Hindlimb muscle (tissue), 1 donor: ENCODE results near the gene DPH1. TPM values are rescaled to one million over a fixed set of nuclear protein-coding genes. Genes with fewer than 3 reads are reported as not detected.

Experiments
- DNase-seq: peaks from one replicate; pipeline ENCODE4 v3.0.0-alpha.2; 2013
- polyA plus RNA-seq: library from polyadenylated mRNA; unstranded; fragments of 120-200 nt; gene quantifications from one replicate; pipeline ENCODE4 v1.2.1, GENCODE V29; 2013; ENCODE audit not compliant: insufficient read length

The DPH1 gene
- polyA plus RNA-seq, 1 donor = 40.0 TPM

DNA sequence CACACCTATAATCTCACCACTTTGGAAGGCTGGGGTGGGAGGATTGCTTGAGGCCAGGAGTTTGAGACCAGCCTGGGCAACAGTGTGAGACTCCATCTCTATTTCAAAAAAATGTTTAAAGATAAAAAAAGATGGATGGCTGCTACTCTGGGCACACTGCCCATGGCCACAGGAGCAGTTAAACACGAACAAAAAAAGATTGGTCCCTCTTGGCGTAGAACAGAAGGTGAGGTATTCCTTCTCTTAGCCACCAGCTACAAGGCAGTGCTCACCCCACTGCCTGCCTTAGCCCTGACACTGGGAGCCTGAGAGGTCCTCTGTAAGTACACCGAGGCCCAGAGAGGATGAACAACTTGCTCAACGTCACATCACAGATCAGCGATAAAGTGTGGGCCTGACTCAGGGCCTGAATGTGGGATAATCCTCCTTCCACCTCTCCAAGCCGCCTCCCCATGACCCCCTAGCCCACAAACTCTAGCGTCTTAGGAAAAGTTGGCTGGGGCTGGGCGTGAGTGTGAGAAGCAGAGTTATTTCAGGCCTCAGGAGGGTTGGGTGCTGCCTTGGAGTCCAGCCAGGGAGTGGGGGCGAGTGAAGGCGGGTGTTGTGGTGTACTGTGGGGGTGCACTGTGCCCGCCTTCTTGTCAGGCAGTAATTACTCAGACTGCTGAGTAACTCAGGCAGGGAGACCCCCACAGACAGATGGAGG lies 2.3 kb upstream of the DPH1 start:
- DNase-seq = no peak

- DNase-seq = no peak
Measured at GRCh38 chr17:2028234-2028614, 1.7 kb upstream of the DPH1 start.

DNA sequence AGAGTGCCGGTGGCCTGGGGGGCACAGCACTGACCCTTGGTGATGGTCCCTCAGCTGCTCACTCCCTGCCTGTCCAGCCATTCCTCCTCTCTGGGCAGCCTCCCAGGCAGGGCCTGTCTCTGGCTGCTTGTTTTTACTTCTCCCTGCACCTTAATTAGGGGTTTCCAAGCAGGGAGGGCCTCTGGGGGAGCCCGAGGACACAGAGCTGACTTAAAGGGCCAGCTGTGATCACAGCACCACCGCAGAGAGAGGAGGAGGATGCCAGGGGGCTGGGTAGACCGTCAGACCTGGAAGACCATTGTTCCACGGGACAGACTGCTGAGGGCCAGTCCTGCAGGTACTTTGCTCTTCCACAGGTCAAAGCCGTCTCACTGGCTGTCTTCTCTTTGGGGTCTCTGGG lies 1.2 kb upstream of the DPH1 start:
- DNase-seq = no peak

- DNase-seq = no peak
Measured at GRCh38 chr17:2030779-2031163, 818 bp downstream of the DPH1 start.

DNA sequence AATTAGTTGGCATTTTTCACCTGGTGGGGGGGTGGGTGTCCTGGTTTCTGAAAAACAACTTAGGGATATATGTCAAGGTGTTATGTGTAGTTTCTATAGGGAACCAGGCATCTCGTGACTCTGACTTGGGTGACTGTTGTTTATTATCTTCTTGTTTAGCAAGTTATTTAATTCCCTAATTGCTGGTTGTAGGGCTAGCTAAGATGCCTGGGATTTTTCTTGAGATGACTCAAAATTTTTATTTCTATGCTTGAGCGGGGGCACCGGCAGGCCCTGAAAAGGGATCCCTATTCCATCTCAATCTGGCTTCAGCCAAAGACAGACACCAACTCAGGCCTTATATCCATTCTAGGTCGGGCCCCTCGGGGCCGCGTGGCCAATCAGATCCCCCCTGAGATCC lies 3.2 kb downstream of the DPH1 start:
- no peak for DNase-seq

DNA sequence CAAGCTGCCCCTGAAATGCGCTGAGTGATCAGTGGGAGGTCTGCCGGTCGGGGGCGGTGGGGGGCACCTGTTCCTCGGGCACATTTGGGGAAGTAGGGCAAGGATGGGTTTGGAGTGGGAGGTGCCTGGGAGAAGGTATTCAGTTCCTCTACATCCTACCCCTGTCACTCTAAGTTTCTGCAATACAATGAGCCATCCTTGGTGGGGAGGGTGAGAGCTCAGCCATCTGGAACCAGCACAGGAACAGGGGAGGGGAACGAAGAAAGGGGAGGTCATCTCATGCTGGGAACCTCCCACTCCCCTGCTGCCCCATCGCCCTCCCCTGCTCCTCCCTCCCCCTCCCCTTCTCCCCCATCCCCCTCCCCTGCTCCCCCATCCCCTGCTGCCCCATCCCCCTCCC lies 4.2 kb downstream of the DPH1 start:
- DNase-seq = no peak

DNA sequence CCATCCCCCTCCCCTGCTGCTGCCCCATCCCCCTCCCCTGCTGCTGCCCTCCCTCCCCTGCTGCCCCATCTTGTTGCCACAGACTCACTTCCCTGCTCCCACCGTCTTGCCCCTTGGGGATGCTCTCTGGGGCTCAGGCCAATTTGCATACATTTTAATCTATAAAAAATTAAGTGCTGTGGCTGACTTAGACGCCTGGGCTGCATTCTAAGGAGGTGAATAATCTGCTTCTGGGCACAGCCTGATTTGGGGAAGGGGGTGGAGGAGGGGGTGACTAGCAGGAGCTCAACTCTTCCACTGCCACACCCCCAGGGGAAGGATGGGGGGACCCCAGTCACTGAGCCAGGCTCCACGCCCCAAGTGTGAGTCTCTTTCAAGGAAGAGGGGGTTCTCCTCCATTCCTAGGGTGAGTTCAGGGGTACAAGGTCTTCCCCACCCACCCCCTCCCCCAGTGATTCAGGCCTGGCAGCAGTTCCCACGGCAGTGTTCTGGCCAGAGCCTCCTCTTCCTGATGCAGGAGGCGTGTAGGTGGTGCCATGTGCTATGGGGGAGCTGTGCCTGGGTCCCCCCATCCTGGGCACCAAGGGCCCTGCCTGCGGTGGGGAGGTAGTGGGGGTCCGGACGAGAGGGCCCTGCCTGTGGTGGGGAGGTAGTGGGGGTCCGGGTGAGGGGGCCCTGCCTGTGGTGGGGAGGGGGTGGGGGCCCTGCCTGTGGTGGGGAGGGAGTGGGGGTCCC lies 5.0 kb downstream of the DPH1 start:
- no peak for DNase-seq

DNA sequence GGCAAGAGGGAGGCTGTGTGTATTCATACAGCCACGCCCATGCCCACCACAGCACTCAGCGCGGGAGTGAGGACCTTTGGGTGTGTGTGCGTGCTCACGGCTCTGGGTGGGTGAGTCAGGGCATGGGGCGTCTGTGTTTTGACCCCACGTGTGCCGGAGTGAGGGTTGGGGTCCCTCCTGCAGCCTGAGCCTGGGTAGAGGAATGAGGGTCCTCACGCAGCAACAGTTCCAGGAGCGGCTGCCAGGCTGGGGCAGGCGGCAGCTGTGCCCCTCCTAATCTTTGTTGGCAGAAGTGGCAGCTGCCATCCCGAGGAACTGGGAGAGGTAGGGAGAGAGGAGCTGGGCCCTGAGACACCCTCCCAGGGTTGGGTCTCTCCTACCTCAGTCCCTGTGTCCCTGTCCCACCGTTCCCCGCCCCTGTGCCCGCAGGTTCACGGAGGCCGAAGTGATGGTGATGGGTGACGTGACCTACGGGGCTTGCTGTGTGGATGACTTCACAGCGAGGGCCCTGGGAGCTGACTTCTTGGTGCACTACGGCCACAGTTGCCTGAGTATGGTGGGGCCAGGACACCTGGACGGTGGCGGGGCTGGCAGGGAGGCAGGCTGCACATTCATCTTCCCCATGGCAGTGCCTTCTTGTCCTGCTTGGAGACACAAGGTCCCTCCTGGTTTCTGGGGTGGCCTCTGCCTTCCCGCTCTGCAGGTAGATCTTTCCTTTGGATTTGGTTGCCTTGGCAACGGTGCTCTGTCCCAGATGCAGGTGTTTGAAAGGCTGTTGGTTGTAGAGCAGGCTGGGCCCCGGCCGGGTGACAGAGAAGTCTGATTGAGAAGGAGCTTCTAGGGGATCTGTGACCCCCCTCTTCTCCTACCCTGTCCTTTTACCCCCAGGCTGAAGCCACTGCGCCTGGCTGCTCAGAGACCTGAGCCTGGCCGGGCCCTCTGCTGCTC lies 5.9 kb downstream of the DPH1 start:
- no peak for DNase-seq

- no peak for DNase-seq
Measured at GRCh38 chr17:2037155-2037554, 7.2 kb downstream of the DPH1 start.

GRCh38 chr17:2040219-2040827 lies 10.4 kb downstream of the DPH1 start:
- DNase-seq = no peak

- no peak for DNase-seq
Measured at GRCh38 chr17:2040942-2041560, 11.1 kb downstream of the DPH1 start.

DNA sequence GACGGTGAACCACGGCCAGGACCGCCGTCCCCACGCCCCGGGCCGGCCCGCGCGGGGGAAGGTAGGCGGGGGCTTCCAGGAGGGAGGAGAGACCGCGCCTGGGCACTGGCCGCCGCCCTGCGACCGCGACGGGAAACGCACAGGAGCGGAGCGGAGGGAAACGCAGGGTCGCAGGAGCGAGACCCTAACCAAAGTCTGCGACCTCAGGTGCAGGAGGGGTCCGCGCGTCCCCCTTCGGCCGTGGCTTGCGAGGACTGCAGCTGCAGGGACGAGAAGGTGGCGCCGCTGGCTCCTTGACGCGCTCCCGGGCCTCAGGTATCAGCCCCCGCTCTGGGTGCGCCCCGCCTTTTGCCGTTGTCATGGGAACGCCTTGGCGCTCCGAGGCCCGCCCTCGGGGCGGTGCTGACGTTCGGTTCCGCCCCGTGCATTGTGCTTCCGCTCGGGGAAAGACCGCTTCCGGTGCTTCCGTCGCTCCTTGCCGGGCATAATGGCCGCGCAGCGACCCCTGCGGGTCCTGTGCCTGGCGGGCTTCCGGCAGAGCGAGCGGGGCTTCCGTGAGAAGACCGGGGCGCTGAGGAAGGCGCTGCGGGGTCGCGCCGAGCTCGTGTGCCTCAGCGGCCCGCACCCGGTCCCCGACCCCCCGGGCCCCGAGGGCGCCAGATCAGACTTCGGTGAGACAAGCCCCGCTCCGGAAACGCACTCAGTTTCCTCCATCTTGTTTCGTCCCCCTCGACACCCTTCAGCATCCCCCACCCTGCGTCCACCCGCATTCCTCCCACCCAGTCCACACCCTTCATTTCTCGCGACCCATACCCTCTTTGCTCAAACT lies 11.8 kb downstream of the DPH1 start, which contains the start of gene OVCA2:
OVCA2 (plus strand) TSS at position 462 of the 829 bp plus-strand sequence; CDS start at position 488, 26 bp downstream.
- DNase-seq = peak; percentile 95

DNA sequence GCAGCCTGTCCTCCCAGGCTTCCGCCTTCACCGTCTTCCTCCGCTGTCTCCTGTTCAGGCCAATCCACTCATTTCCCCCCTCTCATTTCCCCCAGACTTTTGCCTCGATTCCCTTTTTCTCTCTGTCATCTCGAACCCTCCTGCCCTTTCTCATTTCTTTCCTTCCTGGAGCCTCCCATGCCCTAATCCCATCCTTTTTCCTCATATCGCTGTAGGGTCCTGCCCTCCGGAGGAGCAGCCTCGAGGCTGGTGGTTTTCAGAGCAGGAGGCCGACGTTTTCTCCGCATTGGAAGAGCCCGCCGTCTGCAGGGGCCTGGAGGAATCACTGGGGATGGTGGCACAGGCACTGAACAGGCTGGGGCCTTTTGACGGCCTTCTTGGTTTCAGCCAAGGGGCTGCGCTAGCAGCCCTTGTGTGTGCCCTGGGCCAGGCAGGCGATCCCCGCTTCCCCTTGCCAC lies 12.5 kb downstream of the DPH1 start:
- DNase-seq = no peak

DNA sequence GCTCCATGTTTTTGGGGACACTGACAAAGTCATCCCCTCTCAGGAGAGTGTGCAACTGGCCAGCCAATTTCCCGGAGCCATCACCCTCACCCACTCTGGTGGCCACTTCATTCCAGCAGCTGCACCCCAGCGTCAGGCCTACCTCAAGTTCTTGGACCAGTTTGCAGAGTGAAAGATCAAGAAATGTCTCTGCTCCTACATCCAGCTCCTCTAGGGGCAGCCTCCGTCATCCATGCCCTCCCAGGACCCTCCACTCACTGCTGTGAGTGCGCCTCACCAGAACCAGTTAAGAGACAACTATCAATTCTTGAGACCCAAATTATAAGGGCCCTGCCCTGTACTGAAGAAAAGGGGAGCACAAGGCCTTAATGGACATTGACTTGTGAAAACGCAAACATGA lies 13.0 kb downstream of the DPH1 start:
- DNase-seq = no peak

DNA sequence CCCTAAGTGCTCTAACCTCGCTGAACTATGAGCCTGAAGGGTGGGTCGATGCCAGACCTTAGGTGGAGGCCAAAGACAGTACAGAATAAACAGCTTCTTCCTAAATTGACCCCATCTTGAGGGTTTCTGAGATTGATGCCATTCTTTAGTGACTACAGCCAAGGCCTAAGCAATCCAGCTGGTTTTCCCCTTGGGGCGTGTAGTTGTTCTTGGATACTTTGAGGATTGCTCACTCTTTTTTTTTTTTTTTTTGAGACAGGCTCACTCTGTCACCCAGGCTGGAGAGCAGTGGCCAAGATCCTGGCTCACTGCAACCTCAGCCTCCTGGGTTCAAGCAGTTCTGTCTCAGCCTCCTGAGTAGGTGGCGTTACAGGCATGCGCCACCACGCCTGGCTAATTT lies 13.8 kb downstream of the DPH1 start:
- DNase-seq = no peak

GRCh38 chr17:2044263-2044894 lies 14.4 kb downstream of the DPH1 start:
- no peak for DNase-seq

GRCh38 chr17:2047590-2047989 lies 17.6 kb downstream of the DPH1 start:
- no peak for DNase-seq

GRCh38 chr17:2048805-2049204 lies 18.9 kb downstream of the DPH1 start:
- no peak for DNase-seq

GRCh38 chr17:2049333-2050299 lies 19.7 kb downstream of the DPH1 start:
- peak; percentile 87 for DNase-seq
